Osteoblast (primary cell): ENCODE data around the gene AFMID. TPM values are rescaled to one million over a fixed set of nuclear protein-coding genes. Genes with fewer than 3 reads are reported as not detected.

Experiments used
- DNase-seq: peaks from one replicate; pipeline ENCODE4 v3.0.0; 2011; ENCODE audit warnings: low spot score, mixed read lengths; ENCODE audit not compliant: insufficient read length; ENCODE audit errors: missing footprints
- H2AFZ ChIP-seq: 2 replicates; pipeline ENCODE4 v1.6.0; 2011; ENCODE audit warnings: mild to moderate bottlenecking, low read length
- H3K27ac ChIP-seq: 2 replicates; pipeline ENCODE4 v1.5.1; 2011; ENCODE audit warnings: mild to moderate bottlenecking, low read depth, low read length, moderate library complexity
- H3K27me3 ChIP-seq: 2 replicates; pipeline ENCODE4 v1.6.0; 2012; ENCODE audit warnings: mild to moderate bottlenecking, control low read depth, inconsistent platforms, low read length, moderate library complexity; ENCODE audit not compliant: insufficient read depth
- H3K36me3 ChIP-seq: 2 replicates; pipeline ENCODE4 v1.5.1; 2011; ENCODE audit warnings: mild to moderate bottlenecking, low read length, control low read depth, moderate library complexity; ENCODE audit not compliant: insufficient read depth
- H3K4me1 ChIP-seq: 2 replicates; pipeline ENCODE4 v1.5.1; 2011; ENCODE audit warnings: mild to moderate bottlenecking, low read length, control low read depth, moderate library complexity; ENCODE audit not compliant: insufficient read depth
- H3K4me2 ChIP-seq: 2 replicates; pipeline ENCODE4 v1.6.0; 2011; ENCODE audit warnings: mild to moderate bottlenecking, low read length; ENCODE audit not compliant: insufficient read depth
- H3K4me3 ChIP-seq: fragments of 200-600 bp; sonication (generic); 3 replicates; pipeline ENCODE4 v1.5.1; 2012; ENCODE audit warnings: mild to moderate bottlenecking, low read length, inconsistent platforms; ENCODE audit not compliant: insufficient read depth
- H3K79me2 ChIP-seq: 2 replicates; pipeline ENCODE4 v1.6.0; 2012; ENCODE audit warnings: mild to moderate bottlenecking, low read length, control low read depth, inconsistent platforms; ENCODE audit not compliant: insufficient read depth
- H3K9me3 ChIP-seq: 2 replicates; pipeline ENCODE4 v1.5.1; 2011; ENCODE audit warnings: low read depth, low read length, control low read depth
- H4K20me1 ChIP-seq: 2 replicates; pipeline ENCODE4 v1.6.0; 2012; ENCODE audit warnings: mild to moderate bottlenecking, low read length, control low read depth; ENCODE audit not compliant: insufficient read depth
- CTCF ChIP-seq: IDR thresholded peaks from 2 replicates; pipeline ENCODE4 v1.5.1; 2011; ENCODE audit warnings: mild to moderate bottlenecking, low read depth, low read length, moderate library complexity; ENCODE audit errors: extremely low read depth
- total RNA-seq: library from RNA; depleted of rRNA; stranded (reverse); fragments of >200 nt; gene quantifications from 2 replicates; pipeline ENCODE4 v1.2.3, GENCODE V29; 2012

Gene AFMID
- total RNA-seq, 1 donor: 23.2 TPM

GRCh38 chr17:78230252-78230962 lies 43.2 kb downstream of the AFMID start:
- no peaks in the 10 kb centered on the region for H3K79me2 ChIP-seq
- H2AFZ ChIP-seq: no peak overlapping the region
- no peaks in the 10 kb centered on the region for H3K4me1 ChIP-seq
- H3K4me3 ChIP-seq: no peak overlapping the region
- H3K36me3 ChIP-seq: no peaks in the 10 kb centered on the region
- no peaks in the 10 kb centered on the region for H3K9me3 ChIP-seq
- no peaks in the 10 kb centered on the region for H4K20me1 ChIP-seq
- peak; percentile 51 for DNase-seq
- no peak overlapping the region for H3K4me2 ChIP-seq
- no peak overlapping the region for H3K27ac ChIP-seq
- TF ChIP-seq CTCF: no peak
- H3K27me3 ChIP-seq: peaks cover 28% of the 10 kb centered on the region

GRCh38 chr17:78230996-78231935 lies 44.1 kb downstream of the AFMID start, which contains the start of gene TMEM235:
TSS of gene TMEM235 (plus strand) at chr17:78231631. CDS start at chr17:78232024, 393 bp downstream.
- peak; percentile 81 for DNase-seq
- no peak within 1 kb of the TSS for H3K4me3 ChIP-seq
- no peaks in the 10 kb centered on the region for H4K20me1 ChIP-seq
- no peak within 1 kb of the TSS for H3K4me2 ChIP-seq
- H3K4me1 ChIP-seq: no peaks in the 10 kb centered on the region
- H3K36me3 ChIP-seq: no peaks in the 10 kb centered on the region
- peaks cover 28% of the 10 kb centered on the region for H3K27me3 ChIP-seq
- H2AFZ ChIP-seq: no peak within 1 kb of the TSS
- TF ChIP-seq CTCF: no peak
- H3K9me3 ChIP-seq: no peaks in the 10 kb centered on the region
- H3K79me2 ChIP-seq: no peaks in the 10 kb centered on the region
- H3K27ac ChIP-seq: no peak within 1 kb of the TSS

- Histone ChIP-seq H3K9me3 (no peaks in the 10 kb centered on the region), H3K36me3 (no peaks in the 10 kb centered on the region), H3K79me2 (no peaks in the 10 kb centered on the region), H2AFZ (no peak overlapping the region), H3K4me2 (no peak overlapping the region), H3K27me3 (peaks cover 28% of the 10 kb centered on the region), H3K27ac (no peak overlapping the region), H4K20me1 (no peaks in the 10 kb centered on the region), H3K4me1 (no peaks in the 10 kb centered on the region), H3K4me3 (no peak overlapping the region)
- DNase-seq: peak; percentile 87
- TF ChIP-seq CTCF: no peak
Observed at GRCh38 chr17:78231991-78232858, 45.1 kb downstream of the AFMID start.
